HG03442 (cell line): ENCODE results near the gene MAP3K4.

Experiments
- ATAC-seq: cut with Tn5 transposase; IDR thresholded peaks from one replicate; pipeline ENCODE4 v1.9.1; 2021; ENCODE audit warnings: mild to moderate bottlenecking, moderate library complexity; ENCODE audit not compliant: unreplicated experiment

Gene MAP3K4

DNA sequence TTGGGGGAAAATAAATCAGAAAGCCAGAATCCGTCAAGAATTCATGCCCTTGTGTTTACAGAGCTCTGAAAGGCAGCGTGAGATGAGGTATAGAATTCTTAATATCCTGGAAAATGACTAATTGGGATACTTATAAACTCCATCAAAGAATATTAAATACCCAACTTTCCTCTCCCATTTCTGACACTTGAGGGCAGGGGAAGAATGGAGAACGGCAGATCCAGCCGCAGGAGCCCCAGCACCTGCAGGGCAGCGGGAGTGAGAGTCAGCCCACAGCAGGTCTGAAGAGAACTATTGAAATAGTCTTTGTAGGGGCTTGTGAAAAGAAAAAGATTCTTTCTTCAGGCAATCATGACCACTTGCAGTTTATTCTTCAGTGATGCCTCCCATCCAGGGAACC lies 175.1 kb downstream of the MAP3K4 start:
- ATAC-seq: no peak
